SK-N-SH treated with all-trans-retinoic acid at 6 μM for 48 hours (cell line): ENCODE measurements around the gene TRIM65.

ENCODE experiments used
- ARNTL ChIP-seq: fragments of 450-650 bp; formaldehyde crosslinking; IDR thresholded peaks from 2 replicates; pipeline ENCODE4 v1.5.0; 2020; ENCODE audit warnings: low read depth, mild to moderate bottlenecking, moderate library complexity, borderline replicate concordance
- BACH2 ChIP-seq: fragments of 250-450 bp; sonication (Bioruptor Pico); IDR thresholded peaks from 2 replicates; pipeline ENCODE4 v1.9.0; 2021; ENCODE audit warnings: mild to moderate bottlenecking, borderline replicate concordance
- CREB5 ChIP-seq: fragments of 250-450 bp; sonication (Bioruptor Pico); IDR thresholded peaks from 2 replicates; pipeline ENCODE4 v1.5.1; 2020; ENCODE audit warnings: low read depth, mild to moderate bottlenecking, moderate library complexity
- CSDC2 ChIP-seq: fragments of 250-450 bp; sonication (Bioruptor Pico); IDR thresholded peaks from 2 replicates; pipeline ENCODE4 v1.5.0; 2020; ENCODE audit warnings: mild to moderate bottlenecking, moderate library complexity
- CSRNP3 ChIP-seq: fragments of 250-450 bp; sonication (Bioruptor Pico); IDR thresholded peaks from 2 replicates; pipeline ENCODE4 v1.5.1; 2021; ENCODE audit warnings: mild to moderate bottlenecking, moderate library complexity
- ISL1 ChIP-seq: fragments of 250-450 bp; sonication (Bioruptor Pico); IDR thresholded peaks from 2 replicates; pipeline ENCODE4 v2.1.2; 2022; ENCODE audit warnings: mild to moderate bottlenecking, moderate library complexity
- RARB ChIP-seq: fragments of 250-450 bp; sonication (Bioruptor Pico); IDR thresholded peaks from 2 replicates; pipeline ENCODE4 v1.8.0; 2021; ENCODE audit warnings: mild to moderate bottlenecking, moderate library complexity
- TOX ChIP-seq: fragments of 250-450 bp; sonication (Bioruptor Pico); IDR thresholded peaks from 2 replicates; pipeline ENCODE4 v1.8.0; 2021; ENCODE audit warnings: mild to moderate bottlenecking, moderate library complexity, borderline replicate concordance

- TF ChIP-seq CSDC2 (CRISPR knock-in tag) (no peak), CSRNP3 (CRISPR knock-in tag) (no peak), CREB5 (CRISPR knock-in tag) (no peak), RARB (CRISPR knock-in tag) (no peak), BACH2 (CRISPR knock-in tag) (no peak), ISL1 (no peak), ARNTL (CRISPR knock-in tag) (no peak), TOX (no peak)
These were observed 24.1 kb downstream of the TRIM65 start for GRCh38 chr17:75872434-75873351.
